Breast epithelium (tissue), 4 donors: Measurements from ENCODE around the gene GIPC3. TPM values are rescaled to one million over a fixed set of nuclear protein-coding genes. Genes with fewer than 3 reads are reported as not detected.
A peak's percentile ranks its signal among the peaks of the same experiment; 100 is the strongest.

ENCODE experiments used
- DNase-seq, 2 donors: peaks; one replicate each; pipeline ENCODE4 v3.0.0-alpha.2; 2019; ENCODE audit warnings: low spot score in 2 of 2
- H3K27ac ChIP-seq, 2 donors: fragments of 200-600 bp; sonication (generic) in 1 of 2; one replicate each; pipeline ENCODE4 v1.5.1; 2016 to 2019; ENCODE audit warnings: mild to moderate bottlenecking in 1 of 2
- H3K27me3 ChIP-seq, 2 donors: fragments of 200-600 bp; sonication (generic) in 1 of 2; one replicate each; pipeline versions ENCODE4 v1.5.1 to v1.6.0; 2017 to 2019; ENCODE audit warnings: control low read depth in 1 of 2, mild to moderate bottlenecking in 1 of 2
- H3K36me3 ChIP-seq: fragments of 200-600 bp; one replicate; pipeline ENCODE4 v1.5.1; 2019
- H3K4me1 ChIP-seq, 2 donors: fragments of 200-600 bp; sonication (generic); one replicate each; pipeline ENCODE4 v1.5.1; 2016 to 2019; ENCODE audit warnings: control low read depth in 1 of 2
- H3K4me3 ChIP-seq, 3 donors: fragments of 200-600 bp; sonication (generic); 1 replicate in 2 of 3; 2 replicates in 1 of 3; pipeline ENCODE4 v1.5.1; 2016 to 2019; ENCODE audit warnings: mild to moderate bottlenecking in 3 of 3, moderate library complexity in 2 of 3
- H3K9me3 ChIP-seq, 2 donors: fragments of 200-600 bp; sonication (generic) in 1 of 2; one replicate each; pipeline ENCODE4 v1.5.1; 2016 to 2019; ENCODE audit warnings: control low read depth in 1 of 2
- CTCF ChIP-seq, 3 donors: fragments of 450-650 bp; IDR thresholded peaks; one replicate each; pipeline ENCODE4 v1.5.1; 2016 to 2017; ENCODE audit warnings: antibody characterized with exemption in 3 of 3, mild to moderate bottlenecking in 3 of 3, moderate library complexity in 3 of 3
- POLR2A ChIP-seq: fragments of 450-650 bp; IDR thresholded peaks from one replicate; pipeline ENCODE4 v1.6.1; 2016; ENCODE audit warnings: antibody characterized with exemption, mild to moderate bottlenecking, moderate library complexity
- POLR2AphosphoS5 ChIP-seq, 3 donors: sonication (generic); formaldehyde crosslinking; IDR thresholded peaks; one replicate each; pipeline ENCODE4 v1.6.1; 2017; ENCODE audit warnings: antibody characterized with exemption in 3 of 3
- intact Hi-C: fragments of 100-400 bp; cut with DNase I; formaldehyde crosslinking; loops from one replicate; pipeline ENCODE4 v1.15.1; 2023; ENCODE audit warnings: low total_unique reads
- total RNA-seq, 3 donors: library from RNA; depleted of rRNA; stranded (reverse); fragments of >200 nt; gene quantifications; one replicate each; pipeline ENCODE4 v1.1.0, GENCODE V29; 2016

GIPC3 gene
- total RNA-seq, 3 donors from 2014 or later, result 0.29 to 0.66 (median 0.64) TPM

GRCh38 chr19:3543150-3544057 is 41.9 kb upstream of the GIPC3 start:
- no peak for DNase-seq
- Histone ChIP-seq H3K36me3 (no peaks in the 10 kb centered on the region), H3K4me1 (no peaks in the 10 kb centered on the region), H3K4me3 (no peak overlapping the region), H3K9me3 (no peaks in the 10 kb centered on the region), H3K27ac (peak overlapping the region; percentile 7 to 13), H3K27me3 (no peaks in the 10 kb centered on the region)
- intact Hi-C loops, result no loop called here
- no peak for TF ChIP-seq CTCF (IDR thresholded peaks at IDR 0.05)
- TF ChIP-seq POLR2AphosphoS5 (IDR thresholded peaks at IDR 0.05), result no peak
- TF ChIP-seq POLR2A, result no peak

GRCh38 chr19:3544058-3544376 is 41.3 kb upstream of the GIPC3 start:
- no peaks in the 10 kb centered on the region for H3K9me3 ChIP-seq
- no peaks in the 10 kb centered on the region for H3K36me3 ChIP-seq
- no peak overlapping the region for H3K27ac ChIP-seq
- intact Hi-C loops, result no loop called here
- no peak for DNase-seq
- H3K4me1 ChIP-seq, result no peaks in the 10 kb centered on the region
- no peaks in the 10 kb centered on the region for H3K27me3 ChIP-seq
- TF ChIP-seq CTCF (IDR thresholded peaks at IDR 0.05), result no peak
- no peak for TF ChIP-seq POLR2AphosphoS5 (IDR thresholded peaks at IDR 0.05)
- no peak for TF ChIP-seq POLR2A
- no peak overlapping the region for H3K4me3 ChIP-seq

- intact Hi-C loops, result loop anchor here (5.0 kb wide), 1 partner anchor 72 kb away; no protein-coding TSS in a partner anchor
- no peak for DNase-seq
- TF ChIP-seq POLR2AphosphoS5 (IDR thresholded peaks at IDR 0.05), result no peak
- no peak for TF ChIP-seq POLR2A
- peak; percentile 83 to 92 (median 83) for TF ChIP-seq CTCF (IDR thresholded peaks at IDR 0.05)
- Histone ChIP-seq H3K4me3 (no peak overlapping the region), H3K4me1 (no peaks in the 10 kb centered on the region), H3K27ac (no peak overlapping the region), H3K9me3 (no peaks in the 10 kb centered on the region), H3K27me3 (no peaks in the 10 kb centered on the region), H3K36me3 (no peaks in the 10 kb centered on the region)
Measured at GRCh38 chr19:3544742-3545668, 40.3 kb upstream of the GIPC3 start.

- no peaks in the 10 kb centered on the region for H3K4me1 ChIP-seq
- H3K9me3 ChIP-seq, result no peaks in the 10 kb centered on the region
- H3K36me3 ChIP-seq, result no peaks in the 10 kb centered on the region
- H3K27ac ChIP-seq, result no peak overlapping the region
- H3K27me3 ChIP-seq, result no peaks in the 10 kb centered on the region
- intact Hi-C loops, result loop anchor here (5.0 kb wide), 1 partner anchor 72 kb away; no protein-coding TSS in a partner anchor
- no peak overlapping the region for H3K4me3 ChIP-seq
- DNase-seq, result no peak
- TF ChIP-seq CTCF (IDR thresholded peaks at IDR 0.05) (no peak), POLR2A (no peak), POLR2AphosphoS5 (IDR thresholded peaks at IDR 0.05) (no peak)
Measured at GRCh38 chr19:3545669-3546034, 39.6 kb upstream of the GIPC3 start.
